ENCODE data around the gene SUGCT.

DNA sequence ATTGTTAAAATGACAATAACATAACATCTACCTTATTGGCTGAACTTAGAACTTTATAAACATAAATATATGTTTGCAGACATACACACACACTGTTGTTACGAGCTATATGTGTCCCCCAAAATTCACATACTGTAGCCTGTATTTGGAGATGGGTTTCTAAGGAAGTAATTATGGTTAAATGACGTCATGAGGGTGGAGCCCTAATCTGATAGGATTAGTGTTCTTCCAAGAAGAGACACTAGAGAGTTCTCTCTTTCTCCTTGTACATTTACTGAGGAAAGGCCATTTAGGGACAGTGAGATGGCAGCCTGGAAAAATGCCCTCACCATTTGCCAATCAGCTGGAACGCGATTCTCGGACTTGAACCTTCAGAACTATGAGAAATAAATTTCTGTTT lies 211.7 kb downstream of the SUGCT start:
- TF ChIP-seq, protein P1, sequence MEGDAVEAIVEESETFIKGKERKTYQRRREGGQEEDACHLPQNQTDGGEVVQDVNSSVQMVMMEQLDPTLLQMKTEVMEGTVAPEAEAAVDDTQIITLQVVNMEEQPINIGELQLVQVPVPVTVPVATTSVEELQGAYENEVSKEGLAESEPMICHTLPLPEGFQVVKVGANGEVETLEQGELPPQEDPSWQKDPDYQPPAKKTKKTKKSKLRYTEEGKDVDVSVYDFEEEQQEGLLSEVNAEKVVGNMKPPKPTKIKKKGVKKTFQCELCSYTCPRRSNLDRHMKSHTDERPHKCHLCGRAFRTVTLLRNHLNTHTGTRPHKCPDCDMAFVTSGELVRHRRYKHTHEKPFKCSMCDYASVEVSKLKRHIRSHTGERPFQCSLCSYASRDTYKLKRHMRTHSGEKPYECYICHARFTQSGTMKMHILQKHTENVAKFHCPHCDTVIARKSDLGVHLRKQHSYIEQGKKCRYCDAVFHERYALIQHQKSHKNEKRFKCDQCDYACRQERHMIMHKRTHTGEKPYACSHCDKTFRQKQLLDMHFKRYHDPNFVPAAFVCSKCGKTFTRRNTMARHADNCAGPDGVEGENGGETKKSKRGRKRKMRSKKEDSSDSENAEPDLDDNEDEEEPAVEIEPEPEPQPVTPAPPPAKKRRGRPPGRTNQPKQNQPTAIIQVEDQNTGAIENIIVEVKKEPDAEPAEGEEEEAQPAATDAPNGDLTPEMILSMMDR (conservative IDR thresholded peaks at IDR 0.05; ENCODE audit: low read length), result no peak
- no peak for TF ChIP-seq EZH2phosphoT487 (IDR thresholded peaks at IDR 0.05; ENCODE audit: borderline replicate concordance)
